Erythroblast (primary cell): ENCODE data around the gene PUM1.

Experiments used
- GATA1 ChIP-seq: IDR thresholded peaks from 2 replicates; pipeline ENCODE4 v1.6.1; 2011; ENCODE audit warnings: low read depth, mild to moderate bottlenecking, control low read depth, low read length, moderate library complexity
- POLR2A ChIP-seq: IDR thresholded peaks from 2 replicates; pipeline ENCODE4 v1.6.1; 2011; ENCODE audit warnings: mild to moderate bottlenecking, low read length

- TF ChIP-seq POLR2A (no peak), GATA1 (no peak)
These were observed 65.2 kb downstream of the PUM1 start for GRCh38 chr1:31000301-31000700.
